ENCODE measurements around the gene ITPR2. TPM values are rescaled to one million over a fixed set of nuclear protein-coding genes. Genes with fewer than 3 reads are reported as not detected.

ITPR2 gene
- total and polyA plus RNA-seq, 4 donors, result 11.7 to 93.3 (median 35.4) TPM

GRCh38 chr12:26843311-26843710, 10.3 kb upstream of the ITPR2 start:
- no peak for TF ChIP-seq ZBTB33 (IDR thresholded peaks at IDR 0.05)
- no peak for TF ChIP-seq CTCF (IDR thresholded peaks at IDR 0.05; ENCODE audit: low read depth, low read length, missing input control)
- TF ChIP-seq HNF4A (conservative IDR thresholded peaks at IDR 0.05), result no peak
- no peak for TF ChIP-seq FOXA1 (IDR thresholded peaks at IDR 0.05)
- TF ChIP-seq GABPA (IDR thresholded peaks at IDR 0.05 in 1 of 2, conservative IDR thresholded peaks at IDR 0.05 in 1 of 2), result no peak
- TF ChIP-seq FOXA2 (IDR thresholded peaks at IDR 0.05), result no peak
- TF ChIP-seq RXRA (IDR thresholded peaks at IDR 0.05), result no peak
- TF ChIP-seq, protein P1, sequence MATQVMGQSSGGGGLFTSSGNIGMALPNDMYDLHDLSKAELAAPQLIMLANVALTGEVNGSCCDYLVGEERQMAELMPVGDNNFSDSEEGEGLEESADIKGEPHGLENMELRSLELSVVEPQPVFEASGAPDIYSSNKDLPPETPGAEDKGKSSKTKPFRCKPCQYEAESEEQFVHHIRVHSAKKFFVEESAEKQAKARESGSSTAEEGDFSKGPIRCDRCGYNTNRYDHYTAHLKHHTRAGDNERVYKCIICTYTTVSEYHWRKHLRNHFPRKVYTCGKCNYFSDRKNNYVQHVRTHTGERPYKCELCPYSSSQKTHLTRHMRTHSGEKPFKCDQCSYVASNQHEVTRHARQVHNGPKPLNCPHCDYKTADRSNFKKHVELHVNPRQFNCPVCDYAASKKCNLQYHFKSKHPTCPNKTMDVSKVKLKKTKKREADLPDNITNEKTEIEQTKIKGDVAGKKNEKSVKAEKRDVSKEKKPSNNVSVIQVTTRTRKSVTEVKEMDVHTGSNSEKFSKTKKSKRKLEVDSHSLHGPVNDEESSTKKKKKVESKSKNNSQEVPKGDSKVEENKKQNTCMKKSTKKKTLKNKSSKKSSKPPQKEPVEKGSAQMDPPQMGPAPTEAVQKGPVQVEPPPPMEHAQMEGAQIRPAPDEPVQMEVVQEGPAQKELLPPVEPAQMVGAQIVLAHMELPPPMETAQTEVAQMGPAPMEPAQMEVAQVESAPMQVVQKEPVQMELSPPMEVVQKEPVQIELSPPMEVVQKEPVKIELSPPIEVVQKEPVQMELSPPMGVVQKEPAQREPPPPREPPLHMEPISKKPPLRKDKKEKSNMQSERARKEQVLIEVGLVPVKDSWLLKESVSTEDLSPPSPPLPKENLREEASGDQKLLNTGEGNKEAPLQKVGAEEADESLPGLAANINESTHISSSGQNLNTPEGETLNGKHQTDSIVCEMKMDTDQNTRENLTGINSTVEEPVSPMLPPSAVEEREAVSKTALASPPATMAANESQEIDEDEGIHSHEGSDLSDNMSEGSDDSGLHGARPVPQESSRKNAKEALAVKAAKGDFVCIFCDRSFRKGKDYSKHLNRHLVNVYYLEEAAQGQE (IDR thresholded peaks at IDR 0.05), result no peak
- no peak for TF ChIP-seq HNF4G (IDR thresholded peaks at IDR 0.05)
- TF ChIP-seq ATF3 (IDR thresholded peaks at IDR 0.05), result no peak
- no peak for TF ChIP-seq NR2F2 (IDR thresholded peaks at IDR 0.05)
- no peak for TF ChIP-seq SP1 (IDR thresholded peaks at IDR 0.05)
- TF ChIP-seq EGR1 (IDR thresholded peaks at IDR 0.05; ENCODE audit: low read depth in 2 of 2), result no peak
- no peak overlapping the region for H3K27ac ChIP-seq (ENCODE audit: low read depth in 1 of 2, low read length in 2 of 2)
- DNase-seq (ENCODE audit: low spot score), result no peak
- H3K27me3 ChIP-seq (ENCODE audit: control insufficient read depth in 4 of 4, insufficient read depth in 4 of 4, low read length in 3 of 4), result no peaks in the 10 kb centered on the region
- no peaks in the 10 kb centered on the region for H3K9me3 ChIP-seq (ENCODE audit: control insufficient read depth in 4 of 4, low read length in 3 of 4)
- no peaks in the 10 kb centered on the region for H3K36me3 ChIP-seq (ENCODE audit: control insufficient read depth in 4 of 4, insufficient read depth in 3 of 4, low read depth in 1 of 4, low read length in 3 of 4)
- H3K9ac ChIP-seq (ENCODE audit: low read depth in 1 of 2, low read length in 2 of 2), result no peak overlapping the region
- H3K4me1 ChIP-seq (ENCODE audit: control insufficient read depth in 4 of 4, insufficient read depth in 4 of 4, low read length in 3 of 4), result peaks cover 3 to 9% (median 7%) of the 10 kb centered on the region in 4 donors
- 95% methylated on average over 2 of the region's 2 CpGs for WGBS
- no peak overlapping the region for H3K4me3 ChIP-seq (ENCODE audit: low read depth in 1 of 3, low read length in 3 of 3)

DNA sequence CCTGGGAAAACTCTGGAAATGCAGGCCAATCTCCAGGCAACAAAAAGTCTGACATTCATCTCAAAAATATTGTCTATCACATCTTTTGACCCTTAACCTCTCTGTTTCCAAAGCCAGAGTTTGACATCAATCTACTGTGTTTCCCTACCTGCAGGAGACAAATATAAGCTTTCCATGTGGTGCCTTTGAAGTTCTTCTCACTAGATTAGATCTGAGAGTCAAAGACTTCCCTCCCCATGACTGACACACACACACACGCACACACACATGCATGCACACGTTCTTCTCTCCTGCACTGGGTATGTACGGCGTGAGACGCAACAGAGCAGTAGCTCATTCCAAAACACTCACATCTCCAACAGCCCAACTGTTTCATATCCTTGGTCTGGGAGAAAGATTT, 8.1 kb upstream of the ITPR2 start:
- Histone ChIP-seq H3K27me3 (ENCODE audit: control insufficient read depth in 4 of 4, insufficient read depth in 4 of 4, low read length in 3 of 4) (no peaks in the 10 kb centered on the region), H3K27ac (ENCODE audit: low read depth in 1 of 2, low read length in 2 of 2) (no peak overlapping the region), H3K4me3 (ENCODE audit: low read depth in 1 of 3, low read length in 3 of 3) (no peak overlapping the region), H3K9me3 (ENCODE audit: control insufficient read depth in 4 of 4, low read length in 3 of 4) (no peaks in the 10 kb centered on the region), H3K4me1 (ENCODE audit: control insufficient read depth in 4 of 4, insufficient read depth in 4 of 4, low read length in 3 of 4) (peaks cover 3 to 8% (median 7%) of the 10 kb centered on the region in 4 donors), H3K36me3 (ENCODE audit: control insufficient read depth in 4 of 4, insufficient read depth in 3 of 4, low read depth in 1 of 4, low read length in 3 of 4) (no peaks in the 10 kb centered on the region), H3K9ac (ENCODE audit: low read depth in 1 of 2, low read length in 2 of 2) (no peak overlapping the region)
- 93% methylated on average over 5 of the region's 5 CpGs for WGBS
- no peak for DNase-seq (ENCODE audit: low spot score)
- TF ChIP-seq EGR1 (IDR thresholded peaks at IDR 0.05; ENCODE audit: low read depth in 2 of 2) (no peak), SP1 (IDR thresholded peaks at IDR 0.05) (no peak), HNF4G (IDR thresholded peaks at IDR 0.05) (no peak), RXRA (IDR thresholded peaks at IDR 0.05) (no peak), TAF1 (conservative IDR thresholded peaks at IDR 0.05) (no peak), CTCF (IDR thresholded peaks at IDR 0.05; ENCODE audit: low read depth, low read length, missing input control) (no peak), FOXA1 (IDR thresholded peaks at IDR 0.05) (no peak), RAD21 (IDR thresholded peaks at IDR 0.05) (no peak), JUND (IDR thresholded peaks at IDR 0.05) (no peak), NR2F2 (IDR thresholded peaks at IDR 0.05) (no peak), ZBTB33 (IDR thresholded peaks at IDR 0.05) (no peak), FOXA2 (IDR thresholded peaks at IDR 0.05) (no peak), YY1 (IDR thresholded peaks at IDR 0.05) (no peak), MAX (IDR thresholded peaks at IDR 0.05) (no peak), ATF3 (IDR thresholded peaks at IDR 0.05) (no peak)
